Heart left ventricle (tissue), 16 donors: Measurements from ENCODE around the gene SYCP2L. TPM values are rescaled to one million over a fixed set of nuclear protein-coding genes. Genes with fewer than 3 reads are reported as not detected.

Experiments
- ATAC-seq, 4 donors: fragments of 200-7000 bp; cut with Tn5 transposase; one replicate each; pipeline ENCODE4 v1.9.1; 2020 to 2022; ENCODE audit warnings: moderate library complexity in 4 of 4, mild to moderate bottlenecking in 3 of 4, moderate number of reproducible peaks in 1 of 4
- DNase-seq, 5 donors: peaks; one replicate each; pipeline ENCODE4 v3.0.0-alpha.2; 2020
- H3K27ac ChIP-seq, 12 donors: fragments of 200-600 bp; sonication (generic) in 4 of 12; one replicate each; pipeline versions ENCODE4 v1.5.0 to v1.8.0; 2016 to 2022; ENCODE audit warnings: mild to moderate bottlenecking in 2 of 12
- H3K27me3 ChIP-seq, 9 donors: fragments of 200-600 bp; sonication (generic) in 2 of 9; one replicate each; pipeline versions ENCODE4 v1.5.1 to v1.8.0; 2016 to 2022; ENCODE audit warnings: mild to moderate bottlenecking in 3 of 9
- H3K36me3 ChIP-seq, 9 donors: fragments of 200-600 bp; sonication (generic) in 2 of 9; one replicate each; pipeline versions ENCODE4 v1.5.0 to v1.8.0; 2018 to 2022; ENCODE audit warnings: mild to moderate bottlenecking in 2 of 9
- H3K4me1 ChIP-seq, 12 donors: fragments of 200-600 bp; sonication (generic) in 4 of 12; one replicate each; pipeline versions ENCODE4 v1.5.0 to v1.8.0; 2016 to 2022; ENCODE audit warnings: mild to moderate bottlenecking in 3 of 12
- H3K4me3 ChIP-seq, 12 donors: fragments of 200-600 bp; sonication (generic) in 4 of 12; one replicate each; pipeline versions ENCODE4 v1.5.0 to v1.8.0; 2017 to 2022; ENCODE audit warnings: mild to moderate bottlenecking in 9 of 12, moderate library complexity in 4 of 12
- H3K9me3 ChIP-seq, 12 donors: fragments of 200-600 bp; sonication (generic) in 4 of 12; one replicate each; pipeline versions ENCODE4 v1.5.0 to v1.8.0; 2016 to 2022; ENCODE audit warnings: mild to moderate bottlenecking in 1 of 12
- CTCF ChIP-seq, 12 donors: fragments of 200-600 bp; sonication (generic) in 4 of 12; IDR thresholded peaks; one replicate each; pipeline versions ENCODE4 v1.5.0 to v1.8.0; 2018 to 2022; ENCODE audit warnings: antibody characterized with exemption in 12 of 12, mild to moderate bottlenecking in 5 of 12
- POLR2A ChIP-seq, 2 donors: fragments of 450-650 bp; IDR thresholded peaks; one replicate each; pipeline ENCODE4 v1.6.1; 2017; ENCODE audit warnings: antibody characterized with exemption in 2 of 2, mild to moderate bottlenecking in 2 of 2, moderate library complexity in 2 of 2
- WGBS, 4 donors: extraction: QIAGEN DNeasy Blood & Tissue Kit in 2 of 4; methylation state at CpG; one replicate each; pipeline versions ENCODE4 v1.1.5 to v1.1.7; 2013 to 2018; 5-methylcytosine and 5-hydroxymethylcytosine counted together
- intact Hi-C, 10 donors: fragments of 100-400 bp; cut with DNase I; formaldehyde crosslinking; loops; one replicate each; pipeline versions ENCODE4 v1.11.1 to v1.14.2; 2022
- polyA plus RNA-seq, 2 donors: library from polyadenylated mRNA; stranded (reverse); fragments of 200-250 nt; gene quantifications; one replicate each; pipeline ENCODE4 v1.2.3, GENCODE V29; 2013
- total RNA-seq, 9 donors: library from RNA; depleted of rRNA in 2 of 9; stranded (reverse); fragments of >200 nt in 2 of 9; fragmentation: NEBNext Ultra II Directional in 3 of 9; extraction: Animal tissue kit (Norgen Biotek cat#: 25700) in 3 of 9; gene quantifications; one replicate each; pipeline versions ENCODE4 v1.1.0 to v1.2.4, GENCODE V29; 2016 to 2023
- donor health status: ischemic (EF 13 %, LVEDD 7.1; RV severe dilation, severe dysfunction).
- donor health status: healthy with polysubstance abuse.
- donor health status: DM: no; HTN: yes; CAD: no.
- donor health status: DM: no; HTN: no; CAD: no.
- donor health status: ischemic (EF 25% LVEDD 6.9; RV normal size, moderate dysfunction).
- donor health status: ischemic (EF 25% LVEDD 5.7; RV mildly dilated, moderate dysfunction).
- donor health status: healthy.
- donor health status: DM: yes; HTN: yes; CAD: no.
- donor health status: ischemic (EF 35%, LVEDD 5.7; RV mildly dilated, moderate dysfunction).
- donor health status: nonischemic (EF 11% LVEDD 7.7; RV severe dilation, severe dysfunction).
- donor health status: DM: yes; HTN: yes; CAD: no.
- donor health status: PGD.
- donor health status: ischemic (EF 29% LVEDD 5.4; RV normal size, mild dysfunction).
- donor health status: nonischemic (EF 23%, LVEDD 6.1; RV moderate dilation, normal function).

Gene SYCP2L
- total and polyA plus RNA-seq, 11 donors: 0.10 to 1.3 (median 0.50) TPM; not detected in 1

DNA sequence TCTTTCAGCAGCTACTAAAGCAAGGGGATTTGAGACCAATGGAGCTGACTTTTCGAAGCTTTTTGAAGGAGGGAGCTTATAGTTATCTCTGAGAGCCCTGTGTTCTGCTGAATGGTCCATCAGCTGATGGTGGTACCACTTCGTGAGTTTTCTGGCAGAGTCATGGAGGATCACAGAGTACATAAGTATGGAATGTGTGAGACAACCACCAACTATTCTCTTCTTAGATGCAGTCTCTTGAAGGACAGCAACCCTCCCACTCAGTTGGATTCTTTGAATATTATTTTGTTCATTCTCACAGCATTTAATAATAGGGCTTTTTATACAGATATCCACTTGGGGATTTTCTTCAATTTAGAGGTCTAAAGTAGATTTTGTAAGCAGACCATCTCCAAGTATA is 81.9 kb downstream of the SYCP2L start:
- H3K4me3 ChIP-seq: no peak overlapping the region
- intact Hi-C loops: no loop called here
- no peak for TF ChIP-seq POLR2A (IDR thresholded peaks at IDR 0.05)
- no peak for TF ChIP-seq CTCF (IDR thresholded peaks at IDR 0.05)
- H3K27me3 ChIP-seq: no peaks in the 10 kb centered on the region
- ATAC-seq (no peak), DNase-seq (no peak)
- H3K4me1 ChIP-seq: no peaks in the 10 kb centered on the region
- peaks cover 0 to 4% (median 0%) of the 10 kb centered on the region in 9 donors for H3K36me3 ChIP-seq
- no peak overlapping the region for H3K27ac ChIP-seq
- 50 to 73% (median 63%) methylated on average over 2 of the region's 2 CpGs for WGBS, 4 donors
- peaks cover 0 to 23% (median 6%) of the 10 kb centered on the region in 12 donors for H3K9me3 ChIP-seq

GRCh38 chr6:10970731-10971130 is 83.9 kb downstream of the SYCP2L start:
- intact Hi-C loops: no loop called here
- H3K27me3 ChIP-seq: no peaks in the 10 kb centered on the region
- no peak for ATAC-seq
- 87 to 94% (median 87%) methylated on average over 3 of the region's 3 CpGs for WGBS, 4 donors
- no peak overlapping the region for H3K27ac ChIP-seq
- H3K4me1 ChIP-seq: no peaks in the 10 kb centered on the region
- TF ChIP-seq POLR2A (IDR thresholded peaks at IDR 0.05) (no peak), CTCF (IDR thresholded peaks at IDR 0.05) (no peak)
- H3K4me3 ChIP-seq: no peak overlapping the region
- peaks cover 0 to 4% (median 0%) of the 10 kb centered on the region in 9 donors for H3K36me3 ChIP-seq
- no peak for DNase-seq
- peaks cover 0 to 20% (median 6%) of the 10 kb centered on the region in 12 donors for H3K9me3 ChIP-seq

- DNase-seq: no peak
- Histone ChIP-seq H3K27ac (no peak overlapping the region), H3K9me3 (peaks cover 0 to 5% (median 0%) of the 10 kb centered on the region in 12 donors), H3K36me3 (no peaks in the 10 kb centered on the region), H3K27me3 (no peaks in the 10 kb centered on the region), H3K4me1 (no peaks in the 10 kb centered on the region), H3K4me3 (no peak overlapping the region)
- no peak for ATAC-seq
- intact Hi-C loops: no loop called here
- WGBS, 4 donors: 71 to 85% (median 80%) methylated on average over 3 of the region's 3 CpGs
- TF ChIP-seq POLR2A (IDR thresholded peaks at IDR 0.05): no peak
- TF ChIP-seq CTCF (IDR thresholded peaks at IDR 0.05): no peak
Observed at GRCh38 chr6:10972196-10972595, 85.3 kb downstream of the SYCP2L start.

DNA sequence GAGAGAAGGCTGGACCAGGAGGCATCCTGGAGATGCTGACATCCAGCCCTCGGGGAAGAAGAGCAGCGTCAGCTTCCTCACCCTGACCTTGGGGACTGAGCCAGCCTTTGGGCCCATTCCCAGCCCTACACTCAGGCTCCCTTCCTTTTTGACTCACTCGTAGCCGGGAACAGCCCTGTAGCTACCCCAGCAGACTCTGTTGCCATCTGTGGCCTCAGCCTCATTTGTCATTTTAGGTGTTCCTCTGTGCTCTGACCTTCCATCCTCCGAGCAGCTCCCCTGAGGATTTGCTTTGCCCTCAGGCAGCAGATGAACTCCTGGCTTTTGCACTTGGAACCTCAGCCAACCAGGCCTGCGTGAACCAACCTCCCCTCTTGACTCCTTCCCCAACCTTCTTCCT is 89.7 kb downstream of the SYCP2L start:
- 47 to 77% (median 63%) methylated on average over 6 of the region's 6 CpGs for WGBS, 4 donors
- TF ChIP-seq CTCF (IDR thresholded peaks at IDR 0.05): no peak
- no peak for TF ChIP-seq POLR2A (IDR thresholded peaks at IDR 0.05)
- no peaks in the 10 kb centered on the region for H3K9me3 ChIP-seq
- DNase-seq (no peak), ATAC-seq (no peak)
- no peak overlapping the region for H3K4me3 ChIP-seq
- H3K36me3 ChIP-seq: no peaks in the 10 kb centered on the region
- H3K4me1 ChIP-seq: no peaks in the 10 kb centered on the region
- H3K27ac ChIP-seq: no peak overlapping the region
- H3K27me3 ChIP-seq: no peaks in the 10 kb centered on the region
- intact Hi-C loops: no loop called here
